Inflammatory macrophage treated with lipopolysaccharide for 4 hours (primary cell): ENCODE measurements around the gene ZIK1.

Source experiments
- DNase-seq: peaks from one replicate; pipeline ENCODE4 v3.0.0-alpha.2; 2020

ZIK1 gene

DNA sequence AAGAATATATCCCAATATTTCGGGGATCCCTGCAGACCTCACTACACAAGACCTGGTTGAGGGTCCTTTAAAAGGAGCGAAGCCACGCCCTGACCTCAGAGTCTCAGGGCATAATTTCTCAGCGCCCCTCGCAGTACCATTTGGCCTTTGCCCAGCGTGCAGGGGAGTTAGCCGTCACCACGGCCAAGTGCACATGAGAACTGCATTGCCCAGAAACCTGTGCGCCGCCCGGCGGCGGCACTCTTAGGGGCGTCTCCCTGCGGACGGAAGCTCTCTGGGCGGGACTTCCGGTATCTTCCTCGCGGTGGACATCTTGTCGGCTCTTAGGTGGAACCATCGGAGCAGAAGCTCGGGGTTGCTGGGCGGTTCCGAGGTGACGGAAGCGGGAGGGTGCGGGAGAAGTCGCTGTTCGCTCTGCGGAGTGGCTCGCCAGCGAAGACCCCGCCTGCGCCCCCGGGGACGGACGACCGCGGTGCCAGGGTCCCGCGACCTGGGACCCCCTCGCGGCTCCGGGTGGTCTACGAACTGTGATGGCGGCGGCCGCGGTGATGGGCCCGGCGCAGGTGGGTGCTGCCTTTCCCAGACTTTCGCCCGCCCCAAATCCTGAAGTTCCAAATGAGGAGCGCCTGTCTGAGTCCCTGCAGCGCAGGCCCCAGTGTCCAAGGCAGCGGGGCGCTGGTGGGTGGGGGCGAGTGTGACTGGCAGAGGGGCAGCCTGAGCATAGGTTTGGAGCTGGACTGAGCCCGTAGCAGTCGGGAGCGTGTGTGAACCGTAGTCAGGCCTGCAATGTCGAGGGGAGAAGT lies 30.2 kb downstream of the ZIK1 start, which contains the start of gene ZNF134:
ZNF134 (plus strand) TSS at position 302 of the 803 bp plus-strand sequence. CDS start 5,227 bp downstream, outside the sequence.
- peak; percentile 94 for DNase-seq

DNA sequence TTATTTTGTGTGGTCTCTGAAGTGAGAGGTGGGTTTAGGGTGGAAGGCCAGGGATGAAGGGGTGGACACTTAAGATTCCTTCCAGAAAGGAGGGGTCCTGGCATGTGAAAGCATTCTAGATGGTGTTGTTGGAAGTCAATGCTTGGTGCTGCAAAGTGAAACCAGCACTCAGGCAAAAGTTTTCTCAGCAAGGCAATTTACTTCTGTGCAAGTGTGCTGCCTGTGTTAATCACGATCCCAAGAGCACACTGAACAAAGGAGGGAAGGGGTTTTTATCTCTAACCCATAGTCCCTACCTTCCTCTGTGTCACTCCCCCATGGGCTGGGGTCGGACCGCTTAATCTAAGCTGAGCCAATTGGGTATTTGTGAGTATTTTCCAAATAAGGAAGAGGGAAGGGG lies 31.4 kb downstream of the ZIK1 start:
- DNase-seq, result peak; percentile 3

DNA sequence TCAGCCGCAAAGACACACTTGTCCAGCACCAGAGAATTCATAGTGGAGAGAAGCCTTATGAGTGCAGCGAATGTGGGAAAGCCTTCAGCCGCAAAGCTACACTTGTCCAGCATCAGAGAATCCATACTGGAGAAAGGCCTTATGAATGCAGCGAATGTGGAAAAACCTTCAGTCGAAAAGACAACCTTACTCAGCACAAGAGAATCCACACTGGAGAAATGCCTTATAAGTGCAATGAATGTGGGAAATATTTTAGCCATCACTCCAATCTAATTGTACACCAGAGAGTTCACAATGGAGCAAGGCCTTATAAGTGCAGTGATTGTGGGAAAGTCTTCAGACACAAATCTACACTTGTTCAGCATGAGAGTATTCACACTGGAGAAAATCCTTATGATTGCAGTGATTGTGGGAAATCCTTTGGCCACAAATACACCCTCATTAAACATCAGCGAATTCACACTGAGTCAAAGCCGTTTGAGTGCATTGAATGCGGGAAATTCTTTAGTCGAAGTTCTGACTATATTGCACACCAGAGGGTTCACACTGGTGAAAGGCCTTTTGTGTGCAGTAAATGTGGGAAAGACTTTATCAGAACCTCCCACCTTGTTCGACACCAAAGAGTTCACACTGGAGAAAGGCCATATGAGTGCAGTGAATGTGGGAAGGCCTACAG lies 36.9 kb downstream of the ZIK1 start:
- DNase-seq, result no peak

DNA sequence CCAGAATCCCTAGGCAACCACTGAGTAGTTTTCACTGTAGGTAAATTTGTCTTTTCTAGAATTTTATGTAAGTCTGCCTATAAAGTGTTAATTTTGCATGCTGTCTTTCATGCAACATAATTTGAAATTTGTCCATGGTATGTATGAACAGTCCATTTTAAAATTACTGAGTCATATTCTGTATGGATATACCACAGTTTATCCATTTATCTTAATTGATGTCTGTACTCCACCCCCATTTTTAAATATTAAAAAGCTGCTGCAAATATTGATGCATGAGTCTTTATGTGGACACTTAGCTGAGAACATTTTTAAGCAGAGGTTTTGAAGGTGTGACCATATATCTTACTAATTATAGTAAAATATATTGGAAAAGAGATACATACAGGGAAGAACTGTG lies 39.1 kb downstream of the ZIK1 start:
- DNase-seq, result no peak

DNA sequence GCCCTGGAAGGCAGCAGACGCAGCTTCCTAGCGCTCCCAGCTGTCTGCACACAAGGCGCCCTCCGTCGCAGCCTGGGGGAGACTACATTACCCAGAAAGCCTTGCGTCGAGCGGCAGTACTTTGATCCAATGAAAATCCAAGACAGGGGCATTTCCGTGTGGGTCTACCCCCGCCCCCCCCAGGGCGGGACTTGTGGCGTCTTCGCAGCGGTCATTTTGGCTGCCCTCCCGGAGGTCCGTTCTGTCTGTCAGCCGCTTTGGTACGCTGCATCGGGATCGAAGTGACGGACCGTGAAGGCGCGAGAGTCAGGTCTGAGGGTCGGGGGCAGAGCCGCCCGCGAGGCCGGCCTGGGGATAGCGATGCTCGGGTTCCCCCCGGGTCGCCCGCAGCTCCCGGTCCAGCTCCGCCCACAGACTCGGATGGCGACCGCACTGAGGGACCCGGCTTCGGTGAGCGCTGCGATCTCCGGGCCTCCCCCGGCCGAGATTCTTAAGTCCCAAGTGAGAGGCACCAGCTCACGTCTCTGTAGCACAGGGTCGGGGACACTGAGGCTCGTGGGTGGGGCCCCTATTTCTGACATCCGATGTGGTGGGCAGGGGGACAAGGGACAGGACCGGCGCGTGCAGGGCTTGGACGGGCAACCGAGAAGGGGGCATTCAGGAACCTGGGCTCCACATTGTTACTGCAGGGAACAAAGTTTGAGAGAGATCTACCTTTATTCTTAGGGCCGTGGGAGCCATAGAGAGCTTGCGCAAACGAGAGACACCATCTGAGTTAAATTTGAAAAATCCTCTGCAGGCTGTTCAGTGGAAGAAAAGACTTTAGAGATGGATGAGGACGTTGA lies 49.3 kb downstream of the ZIK1 start, which contains the start of gene ZNF211:
ZNF211 (plus strand) TSS at position 182 of the 845 bp plus-strand sequence; CDS start at position 361, 179 bp downstream.
- DNase-seq, result peak; percentile 95

DNA sequence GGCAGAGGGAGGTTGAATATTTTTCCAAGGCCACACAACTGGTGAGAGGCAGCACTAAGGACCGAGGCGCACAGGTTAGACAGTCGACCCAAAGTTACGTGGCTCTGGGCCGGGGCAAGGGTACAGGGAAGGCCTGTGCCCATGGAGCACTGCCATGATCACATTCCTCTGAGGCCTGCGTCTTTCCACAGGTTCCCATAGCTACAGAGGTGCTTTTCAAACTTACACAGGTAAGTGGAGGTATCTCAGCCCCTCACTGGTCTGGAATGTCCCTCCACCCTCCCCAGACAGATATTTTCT lies 49.8 kb downstream of the ZIK1 start:
- DNase-seq, result no peak

DNA sequence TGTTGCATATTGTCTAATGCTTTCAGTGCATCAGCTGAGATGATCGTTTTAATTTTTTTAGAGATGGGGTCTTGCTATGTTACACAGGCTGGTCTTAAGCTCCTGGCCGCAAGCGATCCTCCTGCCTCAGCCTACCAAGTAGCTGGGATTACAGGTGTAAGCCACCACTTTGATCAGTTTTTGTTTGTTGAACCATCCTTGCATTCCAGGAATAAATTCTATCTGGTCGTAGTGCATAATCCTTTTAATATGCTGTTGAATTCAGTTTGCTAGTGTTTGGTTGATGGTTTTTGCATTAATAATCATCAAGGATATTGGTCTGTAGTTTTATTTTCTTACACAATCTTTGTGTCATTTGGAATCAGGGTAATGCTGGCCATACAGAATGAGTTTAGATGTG lies 53.4 kb downstream of the ZIK1 start:
- DNase-seq, result no peak

DNA sequence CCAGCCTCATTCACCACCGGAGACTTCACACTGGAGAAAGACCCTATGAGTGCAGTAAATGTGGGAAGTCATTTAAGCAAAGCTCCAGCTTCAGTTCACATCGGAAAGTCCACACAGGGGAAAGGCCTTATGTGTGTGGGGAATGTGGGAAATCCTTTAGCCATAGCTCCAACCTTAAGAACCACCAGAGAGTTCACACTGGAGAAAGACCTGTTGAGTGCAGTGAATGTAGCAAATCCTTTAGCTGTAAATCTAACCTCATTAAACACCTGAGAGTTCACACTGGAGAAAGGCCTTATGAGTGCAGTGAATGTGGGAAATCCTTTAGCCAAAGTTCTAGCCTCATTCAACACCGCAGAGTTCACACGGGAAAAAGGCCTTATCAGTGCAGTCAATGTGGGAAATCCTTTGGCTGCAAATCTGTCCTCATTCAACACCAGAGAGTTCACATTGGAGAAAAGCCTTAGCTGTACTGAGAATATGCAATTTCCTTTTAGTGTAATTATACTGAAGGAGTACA lies 57.8 kb downstream of the ZIK1 start:
- DNase-seq, result no peak

DNA sequence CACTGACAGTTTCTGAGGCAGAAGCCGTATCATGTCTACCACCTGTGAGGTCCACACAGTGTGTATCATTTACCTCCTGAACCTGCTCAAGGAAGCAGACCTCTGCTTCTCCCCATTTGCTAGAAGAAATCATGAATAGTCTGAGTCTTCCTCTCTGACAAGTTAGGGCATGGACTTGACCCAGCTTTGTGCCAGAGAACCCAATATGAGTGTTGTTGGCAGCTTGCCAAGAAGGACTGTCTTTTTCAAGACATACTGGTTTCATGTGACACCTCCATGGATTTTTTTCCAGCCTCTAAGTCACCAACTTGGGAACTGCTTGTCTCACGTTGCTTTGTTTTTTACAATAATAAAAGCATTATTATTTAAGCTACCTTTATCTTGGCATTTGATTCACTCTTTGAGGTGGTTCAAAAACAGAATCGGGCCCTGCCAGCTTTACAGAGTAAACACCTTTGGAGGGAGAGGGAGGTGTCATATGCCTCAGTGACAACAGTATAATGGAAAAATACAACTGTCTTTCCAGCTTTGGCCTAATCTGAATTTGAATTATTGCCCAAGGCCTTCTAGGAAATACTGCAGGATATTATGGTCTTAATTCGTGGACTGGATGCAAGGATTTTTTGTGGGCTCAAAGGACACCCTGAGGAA lies 58.6 kb downstream of the ZIK1 start:
- no peak for DNase-seq
